ENCODE data around the gene KIAA0825.

Gene KIAA0825

DNA sequence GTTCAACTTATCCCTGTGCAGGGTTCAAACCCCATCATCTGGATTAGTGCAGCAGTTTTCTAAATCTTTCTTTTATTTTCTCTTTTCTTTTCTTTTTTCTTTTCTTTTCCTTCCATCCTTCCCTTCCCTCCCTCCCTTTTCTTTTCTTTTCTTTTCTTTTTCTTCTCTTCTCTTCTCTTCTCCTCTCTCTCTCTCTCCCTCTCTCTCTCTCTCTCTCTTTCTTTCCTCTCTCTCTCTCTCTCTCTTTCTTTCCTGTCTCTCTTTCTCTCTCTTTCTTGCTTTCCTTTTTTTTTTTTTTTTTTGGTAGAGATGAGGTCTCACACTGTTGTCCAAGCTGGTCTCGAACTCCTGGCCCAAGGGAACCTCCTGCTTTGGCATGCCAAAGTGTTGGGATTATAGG lies 53.6 kb downstream of the KIAA0825 start:
- Histone ChIP-seq H2BK5ac (ENCODE audit: low read depth, low read length, poor library complexity) (no peak overlapping the region), H3K4me3 (ENCODE audit: low read depth, low read length) (no peak overlapping the region), H3K27me3 (ENCODE audit: insufficient read depth, low read length) (no peaks in the 10 kb centered on the region), H3K23ac (ENCODE audit: low read length) (no peak overlapping the region), H3K36me3 (ENCODE audit: control insufficient read depth in 1 of 2, insufficient read depth in 2 of 2, low read length in 2 of 2) (no peaks in the 10 kb centered on the region), H3K79me1 (ENCODE audit: low read length) (no peaks in the 10 kb centered on the region), H3K79me2 (ENCODE audit: control insufficient read depth, insufficient read depth, low read length, poor library complexity) (no peaks in the 10 kb centered on the region), H4K8ac (ENCODE audit: low read depth, low read length) (no peak overlapping the region), H2AK5ac (ENCODE audit: low read length) (no peak overlapping the region), H4K91ac (ENCODE audit: low read depth, low read length) (no peak overlapping the region), H2BK12ac (ENCODE audit: low read length) (no peak overlapping the region), H3K14ac (ENCODE audit: low read length) (no peak overlapping the region), H3K27ac (ENCODE audit: low read depth, low read length) (no peak overlapping the region), H3K18ac (ENCODE audit: low read length) (no peak overlapping the region), H3K4me2 (ENCODE audit: low read length) (no peak overlapping the region), H3K4ac (ENCODE audit: low read depth, low read length) (no peak overlapping the region), H2BK120ac (ENCODE audit: insufficient read depth, low read length, poor library complexity) (no peak overlapping the region), H3K9ac (ENCODE audit: low read length) (no peak overlapping the region), H4K12ac (ENCODE audit: low read depth, low read length) (no peak overlapping the region), H2AFZ (ENCODE audit: insufficient read depth, low read length, poor library complexity) (no peak overlapping the region), H3K4me1 (ENCODE audit: control insufficient read depth in 1 of 2, insufficient read depth in 2 of 2, low read length in 2 of 2) (no peaks in the 10 kb centered on the region), H3K9me3 (ENCODE audit: insufficient read depth, low read depth, low read length) (no peaks in the 10 kb centered on the region)
- no CpG with 5 or more reads among the region's 1 CpG for WGBS (ENCODE audit: extremely low coverage, insufficient coverage, insufficient read length)
- no peak for DNase-seq

DNA sequence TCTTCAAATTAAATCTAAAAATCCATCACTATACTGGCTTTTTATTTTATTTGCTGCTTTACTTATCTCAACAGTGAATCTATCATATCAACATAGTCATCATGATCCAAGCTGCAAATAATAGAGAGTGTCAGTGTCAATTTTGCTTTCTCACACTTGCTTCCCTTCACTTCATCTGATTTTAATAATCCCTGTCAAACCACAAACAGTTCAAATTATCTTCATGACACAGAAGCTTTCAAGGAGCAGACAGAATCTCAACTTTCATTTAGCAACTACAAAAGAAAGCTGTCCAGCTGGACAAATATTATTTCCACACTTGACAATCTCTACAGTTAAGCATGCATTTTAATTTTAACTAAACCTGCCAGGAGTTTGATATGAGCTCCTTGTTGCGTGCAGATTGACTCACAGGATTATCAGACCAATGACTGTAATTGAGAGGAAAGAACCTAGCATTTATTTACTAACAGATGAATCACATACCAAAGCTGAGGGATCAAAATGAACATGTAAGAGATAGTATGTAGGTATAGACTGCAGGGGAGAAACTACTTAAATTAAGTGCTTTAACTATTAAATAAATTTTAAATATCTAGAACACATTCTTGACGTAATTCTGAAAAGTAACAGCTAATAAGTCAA lies 56.0 kb downstream of the KIAA0825 start:
- Histone ChIP-seq H2AFZ (ENCODE audit: insufficient read depth, low read length, poor library complexity) (no peak overlapping the region), H3K18ac (ENCODE audit: low read length) (no peak overlapping the region), H3K79me2 (ENCODE audit: control insufficient read depth, insufficient read depth, low read length, poor library complexity) (no peaks in the 10 kb centered on the region), H3K4me2 (ENCODE audit: low read length) (no peak overlapping the region), H4K91ac (ENCODE audit: low read depth, low read length) (no peak overlapping the region), H3K27ac (ENCODE audit: low read depth, low read length) (no peak overlapping the region), H4K8ac (ENCODE audit: low read depth, low read length) (no peak overlapping the region), H3K9ac (ENCODE audit: low read length) (no peak overlapping the region), H2BK5ac (ENCODE audit: low read depth, low read length, poor library complexity) (no peak overlapping the region), H3K27me3 (ENCODE audit: insufficient read depth, low read length) (no peaks in the 10 kb centered on the region), H3K4ac (ENCODE audit: low read depth, low read length) (no peak overlapping the region), H3K4me1 (ENCODE audit: control insufficient read depth in 1 of 2, insufficient read depth in 2 of 2, low read length in 2 of 2) (no peaks in the 10 kb centered on the region), H3K23ac (ENCODE audit: low read length) (no peak overlapping the region), H2BK120ac (ENCODE audit: insufficient read depth, low read length, poor library complexity) (no peak overlapping the region), H2AK5ac (ENCODE audit: low read length) (no peak overlapping the region), H3K79me1 (ENCODE audit: low read length) (no peaks in the 10 kb centered on the region), H3K14ac (ENCODE audit: low read length) (no peak overlapping the region), H3K9me3 (ENCODE audit: insufficient read depth, low read depth, low read length) (no peaks in the 10 kb centered on the region), H4K12ac (ENCODE audit: low read depth, low read length) (no peak overlapping the region), H2BK12ac (ENCODE audit: low read length) (no peak overlapping the region), H3K36me3 (ENCODE audit: control insufficient read depth in 1 of 2, insufficient read depth in 2 of 2, low read length in 2 of 2) (peaks cover 0 to 2% of the 10 kb centered on the region in 2 experiments), H3K4me3 (ENCODE audit: low read depth, low read length) (no peak overlapping the region)
- no peak for DNase-seq
- WGBS (ENCODE audit: extremely low coverage, insufficient coverage, insufficient read length), result no CpG with 5 or more reads among the region's 2 CpGs

DNA sequence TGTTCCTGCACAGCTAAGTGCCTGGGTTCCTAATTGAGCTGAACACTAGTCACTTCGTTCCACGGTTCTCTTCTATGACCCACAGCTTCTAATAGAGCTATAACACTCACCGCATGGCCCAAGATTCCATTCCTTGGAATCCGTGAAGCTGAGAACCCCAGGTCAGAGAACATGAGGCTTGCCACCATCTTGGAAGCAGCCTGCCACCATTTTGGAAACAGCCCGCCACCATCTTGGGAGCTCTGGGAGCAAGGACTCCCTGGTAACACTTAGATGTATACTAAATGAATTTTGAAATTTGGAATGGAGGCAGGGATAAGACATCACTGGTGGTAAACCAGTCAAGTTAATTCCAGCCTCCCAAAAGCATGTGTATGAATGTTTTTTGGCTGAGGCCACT lies 60.4 kb downstream of the KIAA0825 start:
- Histone ChIP-seq H2BK5ac (ENCODE audit: low read depth, low read length, poor library complexity) (no peak overlapping the region), H2AFZ (ENCODE audit: insufficient read depth, low read length, poor library complexity) (no peak overlapping the region), H3K9ac (ENCODE audit: low read length) (no peak overlapping the region), H3K4ac (ENCODE audit: low read depth, low read length) (no peak overlapping the region), H4K91ac (ENCODE audit: low read depth, low read length) (no peak overlapping the region), H3K79me2 (ENCODE audit: control insufficient read depth, insufficient read depth, low read length, poor library complexity) (no peaks in the 10 kb centered on the region), H3K4me1 (ENCODE audit: control insufficient read depth in 1 of 2, insufficient read depth in 2 of 2, low read length in 2 of 2) (no peaks in the 10 kb centered on the region), H3K79me1 (ENCODE audit: low read length) (no peaks in the 10 kb centered on the region), H2BK120ac (ENCODE audit: insufficient read depth, low read length, poor library complexity) (no peak overlapping the region), H3K4me2 (ENCODE audit: low read length) (no peak overlapping the region), H3K36me3 (ENCODE audit: control insufficient read depth in 1 of 2, insufficient read depth in 2 of 2, low read length in 2 of 2) (peaks cover 0 to 2% of the 10 kb centered on the region in 2 experiments), H3K18ac (ENCODE audit: low read length) (no peak overlapping the region), H2BK12ac (ENCODE audit: low read length) (no peak overlapping the region), H2AK5ac (ENCODE audit: low read length) (no peak overlapping the region), H3K9me3 (ENCODE audit: insufficient read depth, low read depth, low read length) (no peaks in the 10 kb centered on the region), H3K27me3 (ENCODE audit: insufficient read depth, low read length) (no peaks in the 10 kb centered on the region), H3K14ac (ENCODE audit: low read length) (no peak overlapping the region), H3K27ac (ENCODE audit: low read depth, low read length) (no peak overlapping the region), H4K12ac (ENCODE audit: low read depth, low read length) (no peak overlapping the region), H3K23ac (ENCODE audit: low read length) (no peak overlapping the region), H3K4me3 (ENCODE audit: low read depth, low read length) (no peak overlapping the region), H4K8ac (ENCODE audit: low read depth, low read length) (no peak overlapping the region)
- no CpG with 5 or more reads among the region's 5 CpGs for WGBS (ENCODE audit: extremely low coverage, insufficient coverage, insufficient read length)
- no peak for DNase-seq

DNA sequence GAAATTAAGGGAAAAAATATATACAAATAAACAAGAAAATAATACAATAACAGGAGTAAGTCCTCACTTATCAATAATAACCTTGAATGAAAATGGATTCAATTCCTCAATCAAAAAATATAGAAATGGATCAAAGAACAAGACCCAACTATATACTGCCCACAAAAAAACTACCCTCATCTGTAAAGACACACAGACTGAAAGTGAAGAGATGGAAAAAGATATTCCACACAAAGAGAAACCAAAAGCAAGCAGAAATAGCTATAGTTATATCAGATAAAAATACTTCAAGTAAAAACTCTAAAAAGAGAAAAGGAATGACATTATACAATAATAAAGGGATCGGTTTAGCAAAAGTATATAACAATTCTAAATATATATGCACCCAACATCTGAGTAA lies 66.5 kb downstream of the KIAA0825 start:
- Histone ChIP-seq H3K79me1 (ENCODE audit: low read length) (no peaks in the 10 kb centered on the region), H2BK12ac (ENCODE audit: low read length) (no peak overlapping the region), H2AFZ (ENCODE audit: insufficient read depth, low read length, poor library complexity) (no peak overlapping the region), H3K4me2 (ENCODE audit: low read length) (no peak overlapping the region), H3K14ac (ENCODE audit: low read length) (no peak overlapping the region), H2AK5ac (ENCODE audit: low read length) (no peak overlapping the region), H4K12ac (ENCODE audit: low read depth, low read length) (no peak overlapping the region), H4K8ac (ENCODE audit: low read depth, low read length) (no peak overlapping the region), H3K4me1 (ENCODE audit: control insufficient read depth in 1 of 2, insufficient read depth in 2 of 2, low read length in 2 of 2) (no peaks in the 10 kb centered on the region), H3K4ac (ENCODE audit: low read depth, low read length) (no peak overlapping the region), H3K9ac (ENCODE audit: low read length) (no peak overlapping the region), H3K18ac (ENCODE audit: low read length) (no peak overlapping the region), H3K9me3 (ENCODE audit: insufficient read depth, low read depth, low read length) (no peaks in the 10 kb centered on the region), H3K79me2 (ENCODE audit: control insufficient read depth, insufficient read depth, low read length, poor library complexity) (no peaks in the 10 kb centered on the region), H3K36me3 (ENCODE audit: control insufficient read depth in 1 of 2, insufficient read depth in 2 of 2, low read length in 2 of 2) (no peaks in the 10 kb centered on the region), H3K27me3 (ENCODE audit: insufficient read depth, low read length) (no peaks in the 10 kb centered on the region), H3K23ac (ENCODE audit: low read length) (no peak overlapping the region), H4K91ac (ENCODE audit: low read depth, low read length) (no peak overlapping the region), H3K4me3 (ENCODE audit: low read depth, low read length) (no peak overlapping the region), H3K27ac (ENCODE audit: low read depth, low read length) (no peak overlapping the region), H2BK5ac (ENCODE audit: low read depth, low read length, poor library complexity) (no peak overlapping the region), H2BK120ac (ENCODE audit: insufficient read depth, low read length, poor library complexity) (no peak overlapping the region)
- no peak for DNase-seq
- WGBS (ENCODE audit: extremely low coverage, insufficient coverage, insufficient read length), result no CpG with 5 or more reads among the region's 1 CpG

Data from trophoblast cell (in vitro differentiated cells and primary cell).